Measurements from ENCODE around the gene LCN6. TPM values are rescaled to one million over a fixed set of nuclear protein-coding genes. Genes with fewer than 3 reads are reported as not detected.
A peak's percentile ranks its signal among the peaks of the same experiment; 100 is the strongest.

Gene LCN6
- total and polyA plus RNA-seq, 10 of the 15 experiments (the other 5 are each of a cell fraction or from before 2014, with no cell fraction given) = not detected

DNA sequence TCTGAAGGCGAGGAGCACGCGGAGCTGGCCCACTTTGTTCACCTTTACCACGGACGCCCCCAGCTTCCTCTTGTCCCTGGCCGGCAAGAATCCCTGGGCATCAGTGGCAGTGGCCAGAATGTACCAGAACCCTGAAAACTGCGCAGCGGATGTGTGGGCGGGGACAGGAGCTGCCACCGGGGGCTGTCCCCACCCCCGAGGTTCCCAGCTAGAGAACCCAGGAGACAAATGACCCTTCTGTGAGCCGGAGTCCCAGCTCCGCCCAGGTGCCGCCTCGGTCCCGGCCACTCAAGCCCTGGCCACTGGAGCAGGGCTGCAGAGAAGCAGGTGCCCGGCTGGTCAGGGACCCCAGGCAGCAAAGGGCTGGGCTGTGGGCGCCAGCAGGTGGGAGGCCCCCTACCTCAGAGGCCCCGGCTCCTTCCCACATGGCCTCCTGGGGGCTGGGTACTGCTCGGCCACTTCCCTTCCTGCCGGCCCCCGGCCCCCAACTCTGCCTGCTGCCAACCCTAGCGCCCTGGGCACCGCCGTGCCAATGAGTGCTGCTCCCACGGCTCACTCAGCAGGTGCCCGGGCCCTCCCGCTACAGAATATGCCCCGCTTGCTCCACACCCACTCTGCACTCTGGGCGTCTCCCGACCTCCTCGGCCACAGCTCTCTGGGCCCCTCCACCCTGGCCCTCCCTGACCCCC lies 6.3 kb downstream of the LCN6 start:
- Histone ChIP-seq H3K4me1 (ENCODE audit: control insufficient read depth, insufficient read depth, low read length) (peaks cover 15% of the 10 kb centered on the region), H4K20me1 (ENCODE audit: control insufficient read depth, insufficient read depth) (no peaks in the 10 kb centered on the region), H3K79me2 (ENCODE audit: control insufficient read depth, insufficient read depth, low read length) (no peaks in the 10 kb centered on the region), H3K4me2 (ENCODE audit: control insufficient read depth, insufficient read depth) (peak overlapping the region; percentile 79), H3K4me3 (peak overlapping the region; percentile 33; the same call in 1 of the 2 replicates), H3K27ac (ENCODE audit: control insufficient read depth, insufficient read depth) (no peak overlapping the region), H3K27me3 (replicated peaks in 1 of 2; ENCODE audit: control insufficient read depth in 2 of 2, insufficient read depth in 2 of 2, low read length in 1 of 2) (peaks cover 0 to 8% of the 10 kb centered on the region in 2 experiments; a peak in 3 of 4 replicates), H2AFZ (ENCODE audit: control insufficient read depth, low read depth, low read length) (peak overlapping the region; percentile 44), H3K9ac (ENCODE audit: control insufficient read depth, insufficient read depth, low read length) (no peak overlapping the region), H3K36me3 (ENCODE audit: control insufficient read depth in 2 of 2, insufficient read depth in 2 of 2, low read length in 1 of 2) (no peaks in the 10 kb centered on the region), H3K9me3 (replicated peaks; ENCODE audit: control insufficient read depth, insufficient read depth, low read length) (no peaks in the 10 kb centered on the region)
- ChIA-PET CTCF (interaction anchor here (0.6 to 1.8 kb wide), 9 partner anchors 9 to 325 kb away, joined by 3 to 7 read pairs (median 4); partner anchors contain the start of gene LCN8), RAD21 (ENCODE audit: unreplicated experiment) (interaction anchor here (0.7 to 0.9 kb wide), 5 partner anchors 12 to 293 kb away, joined by 3 to 5 read pairs (median 3); no protein-coding TSS in a partner anchor), SMC1A (ENCODE audit: uncharacterized antibody, unreplicated experiment) (interaction anchor here (1.0 to 2.2 kb wide), 3 partner anchors 15 to 41 kb away, joined by 3 to 7 read pairs (median 3); no protein-coding TSS in a partner anchor), POLR2A (interaction anchor here (0.6 to 2.3 kb wide), 6 partner anchors 13 to 784 kb away, joined by 3 to 15 read pairs (median 3); partner anchors contain the start of gene AGPAT2)
- whole genome bisulfite sequencing (ENCODE audit: insufficient coverage, insufficient replicate concordance, low lambda C conversion rate, missing lambda C conversion rate) = 5% methylated on average over 31 of the region's 32 CpGs
- in situ Hi-C loops (cut with MboI) = no loop called here
- no peak for FAIRE-seq
- ATAC-seq = peak; percentile 78
- intact Hi-C loops (cut with micrococcal nuclease; ENCODE audit: unreplicated experiment) = no loop called here
- no peak for DNase-seq (ENCODE audit: low read depth, low spot score)
- no TSS peak for BruUV-seq (replicated peaks)
- TF ChIP-seq GATAD2B (conservative IDR thresholded peaks at IDR 0.05; ENCODE audit: low read depth) = peak; percentile 55; the same call in 1 of the 2 replicates
- peak; percentile 72; the same call in 1 of the 2 replicates for TF ChIP-seq RFX5 (IDR thresholded peaks at IDR 0.05; ENCODE audit: low read depth, low read length)
- 0 out of 2 replicates have a peak, but pooled peaks have one; percentile 7 for TF ChIP-seq TCF12 (IDR thresholded peaks at IDR 0.05; ENCODE audit: low read depth, low read length)
- peak; percentile 76 for TF ChIP-seq DPF2 (IDR thresholded peaks at IDR 0.05)
- TF ChIP-seq EED (IDR thresholded peaks at IDR 0.05; ENCODE audit: low read depth) = 0 out of 2 replicates have a peak, but pooled peaks have one; percentile 7
- no peak for TF ChIP-seq IRF4 (IDR thresholded peaks at IDR 0.05; ENCODE audit: low read depth, low read length)
- peak; percentile 76 for TF ChIP-seq IKZF1 (conservative IDR thresholded peaks at IDR 0.05)
- TF ChIP-seq, protein P1, sequence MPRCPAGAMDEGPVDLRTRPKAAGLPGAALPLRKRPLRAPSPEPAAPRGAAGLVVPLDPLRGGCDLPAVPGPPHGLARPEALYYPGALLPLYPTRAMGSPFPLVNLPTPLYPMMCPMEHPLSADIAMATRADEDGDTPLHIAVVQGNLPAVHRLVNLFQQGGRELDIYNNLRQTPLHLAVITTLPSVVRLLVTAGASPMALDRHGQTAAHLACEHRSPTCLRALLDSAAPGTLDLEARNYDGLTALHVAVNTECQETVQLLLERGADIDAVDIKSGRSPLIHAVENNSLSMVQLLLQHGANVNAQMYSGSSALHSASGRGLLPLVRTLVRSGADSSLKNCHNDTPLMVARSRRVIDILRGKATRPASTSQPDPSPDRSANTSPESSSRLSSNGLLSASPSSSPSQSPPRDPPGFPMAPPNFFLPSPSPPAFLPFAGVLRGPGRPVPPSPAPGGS (IDR thresholded peaks at IDR 0.05; ENCODE audit: borderline replicate concordance, insufficient read depth, low read depth, low read length, poor library complexity, severe bottlenecking) = peak; percentile 40
- TF ChIP-seq HCFC1 (IDR thresholded peaks at IDR 0.05; ENCODE audit: low read length) = no peak
- no peak for TF ChIP-seq MTA2 (IDR thresholded peaks at IDR 0.05; ENCODE audit: low read depth)
- peak; percentile 14; the same call in 1 of the 2 replicates for TF ChIP-seq RUNX3 (IDR thresholded peaks at IDR 0.05; ENCODE audit: low read length)
- no peak for TF ChIP-seq NFYA (IDR thresholded peaks at IDR 0.05; ENCODE audit: borderline replicate concordance, low read depth, low read length)
- TF ChIP-seq, protein P2, sequence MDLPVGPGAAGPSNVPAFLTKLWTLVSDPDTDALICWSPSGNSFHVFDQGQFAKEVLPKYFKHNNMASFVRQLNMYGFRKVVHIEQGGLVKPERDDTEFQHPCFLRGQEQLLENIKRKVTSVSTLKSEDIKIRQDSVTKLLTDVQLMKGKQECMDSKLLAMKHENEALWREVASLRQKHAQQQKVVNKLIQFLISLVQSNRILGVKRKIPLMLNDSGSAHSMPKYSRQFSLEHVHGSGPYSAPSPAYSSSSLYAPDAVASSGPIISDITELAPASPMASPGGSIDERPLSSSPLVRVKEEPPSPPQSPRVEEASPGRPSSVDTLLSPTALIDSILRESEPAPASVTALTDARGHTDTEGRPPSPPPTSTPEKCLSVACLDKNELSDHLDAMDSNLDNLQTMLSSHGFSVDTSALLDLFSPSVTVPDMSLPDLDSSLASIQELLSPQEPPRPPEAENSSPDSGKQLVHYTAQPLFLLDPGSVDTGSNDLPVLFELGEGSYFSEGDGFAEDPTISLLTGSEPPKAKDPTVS (IDR thresholded peaks at IDR 0.05; ENCODE audit: low read depth, low read length) = peak; percentile 89
- 0 out of 2 replicates have a peak, but pooled peaks have one; percentile 37 for TF ChIP-seq NBN (IDR thresholded peaks at IDR 0.05)
- TF ChIP-seq, protein P3, sequence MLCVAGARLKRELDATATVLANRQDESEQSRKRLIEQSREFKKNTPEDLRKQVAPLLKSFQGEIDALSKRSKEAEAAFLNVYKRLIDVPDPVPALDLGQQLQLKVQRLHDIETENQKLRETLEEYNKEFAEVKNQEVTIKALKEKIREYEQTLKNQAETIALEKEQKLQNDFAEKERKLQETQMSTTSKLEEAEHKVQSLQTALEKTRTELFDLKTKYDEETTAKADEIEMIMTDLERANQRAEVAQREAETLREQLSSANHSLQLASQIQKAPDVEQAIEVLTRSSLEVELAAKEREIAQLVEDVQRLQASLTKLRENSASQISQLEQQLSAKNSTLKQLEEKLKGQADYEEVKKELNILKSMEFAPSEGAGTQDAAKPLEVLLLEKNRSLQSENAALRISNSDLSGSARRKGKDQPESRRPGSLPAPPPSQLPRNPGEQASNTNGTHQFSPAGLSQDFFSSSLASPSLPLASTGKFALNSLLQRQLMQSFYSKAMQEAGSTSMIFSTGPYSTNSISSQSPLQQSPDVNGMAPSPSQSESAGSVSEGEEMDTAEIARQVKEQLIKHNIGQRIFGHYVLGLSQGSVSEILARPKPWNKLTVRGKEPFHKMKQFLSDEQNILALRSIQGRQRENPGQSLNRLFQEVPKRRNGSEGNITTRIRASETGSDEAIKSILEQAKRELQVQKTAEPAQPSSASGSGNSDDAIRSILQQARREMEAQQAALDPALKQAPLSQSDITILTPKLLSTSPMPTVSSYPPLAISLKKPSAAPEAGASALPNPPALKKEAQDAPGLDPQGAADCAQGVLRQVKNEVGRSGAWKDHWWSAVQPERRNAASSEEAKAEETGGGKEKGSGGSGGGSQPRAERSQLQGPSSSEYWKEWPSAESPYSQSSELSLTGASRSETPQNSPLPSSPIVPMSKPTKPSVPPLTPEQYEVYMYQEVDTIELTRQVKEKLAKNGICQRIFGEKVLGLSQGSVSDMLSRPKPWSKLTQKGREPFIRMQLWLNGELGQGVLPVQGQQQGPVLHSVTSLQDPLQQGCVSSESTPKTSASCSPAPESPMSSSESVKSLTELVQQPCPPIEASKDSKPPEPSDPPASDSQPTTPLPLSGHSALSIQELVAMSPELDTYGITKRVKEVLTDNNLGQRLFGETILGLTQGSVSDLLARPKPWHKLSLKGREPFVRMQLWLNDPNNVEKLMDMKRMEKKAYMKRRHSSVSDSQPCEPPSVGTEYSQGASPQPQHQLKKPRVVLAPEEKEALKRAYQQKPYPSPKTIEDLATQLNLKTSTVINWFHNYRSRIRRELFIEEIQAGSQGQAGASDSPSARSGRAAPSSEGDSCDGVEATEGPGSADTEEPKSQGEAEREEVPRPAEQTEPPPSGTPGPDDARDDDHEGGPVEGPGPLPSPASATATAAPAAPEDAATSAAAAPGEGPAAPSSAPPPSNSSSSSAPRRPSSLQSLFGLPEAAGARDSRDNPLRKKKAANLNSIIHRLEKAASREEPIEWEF (IDR thresholded peaks at IDR 0.05; ENCODE audit: insufficient replicate concordance, low read depth, low read length) = no peak
- TF ChIP-seq EGR1 (IDR thresholded peaks at IDR 0.05; ENCODE audit: borderline replicate concordance in 1 of 2, low read depth in 2 of 2, low read length in 2 of 2) = peak in 1 of 2 experiments; percentile 94; a peak in 2 of 3 replicates
